ENCODE data around the gene STARD7.
A peak's percentile ranks its signal among the peaks of the same experiment; 100 is the strongest.
"Not testable (repeated sequence)": the region's sequence is repeated elsewhere in the genome, so short reads cannot be mapped to it uniquely, and the experiment has no call there.

The STARD7 gene

GRCh38 chr2:96143848-96144480 lies 64.7 kb downstream of the STARD7 start:
- peak; percentile 39 for TF ChIP-seq CTCF (IDR thresholded peaks at IDR 0.05; ENCODE audit: insufficient read depth, low read depth, low read length, missing control alignments)
- DNase-seq (ENCODE audit: low read depth), result peak; percentile 68
- peak overlapping the region; percentile 95 for H3K4me3 ChIP-seq (ENCODE audit: low read depth, low read length)

- no peak for DNase-seq (ENCODE audit: low read depth)
- TF ChIP-seq CTCF (IDR thresholded peaks at IDR 0.05; ENCODE audit: insufficient read depth, low read depth, low read length, missing control alignments), result no peak
- peak overlapping the region; percentile 95 for H3K4me3 ChIP-seq (ENCODE audit: low read depth, low read length)
Observed at GRCh38 chr2:96143231-96143847, 65.3 kb downstream of the STARD7 start.

GRCh38 chr2:96142217-96143113 lies 66.2 kb downstream of the STARD7 start:
- peak overlapping the region; percentile 95 for H3K4me3 ChIP-seq (ENCODE audit: low read depth, low read length)
- peak; percentile 85 for DNase-seq (ENCODE audit: low read depth)
- TF ChIP-seq CTCF (IDR thresholded peaks at IDR 0.05; ENCODE audit: insufficient read depth, low read depth, low read length, missing control alignments), result peak; percentile 81

- not testable (repeated sequence) for DNase-seq (ENCODE audit: low read depth)
Observed at GRCh38 chr2:96141624-96141967, 67.0 kb downstream of the STARD7 start.

GRCh38 chr2:96140941-96141623 lies 67.5 kb downstream of the STARD7 start:
- DNase-seq (ENCODE audit: low read depth), result no peak
- no peak for TF ChIP-seq CTCF (IDR thresholded peaks at IDR 0.05; ENCODE audit: insufficient read depth, low read depth, low read length, missing control alignments)
- no peak overlapping the region for H3K4me3 ChIP-seq (ENCODE audit: low read depth, low read length)

More at GRCh38 chr2:96141624-96141967, 67.0 kb downstream of the STARD7 start:
- not testable (repeated sequence) for H3K4me3 ChIP-seq (ENCODE audit: low read depth, low read length)

GRCh38 chr2:96139181-96139758 lies 69.4 kb downstream of the STARD7 start:
- no peak for TF ChIP-seq CTCF (IDR thresholded peaks at IDR 0.05; ENCODE audit: insufficient read depth, low read depth, low read length, missing control alignments)
- H3K4me3 ChIP-seq (ENCODE audit: low read depth, low read length), result no peak overlapping the region
- DNase-seq (ENCODE audit: low read depth), result no peak

Data from GM12865 (cell line).